K562 (cell line): Measurements from ENCODE around the gene NQO2. TPM values are rescaled to one million over a fixed set of nuclear protein-coding genes. Genes with fewer than 3 reads are reported as not detected.
A peak's percentile ranks its signal among the peaks of the same experiment; 100 is the strongest.

ENCODE experiments used
- BHLHE40 ChIP-seq: IDR thresholded peaks from 2 replicates; pipeline ENCODE4 v1.6.1; 2011; ENCODE audit warnings: low read length, improper control_type of control experiment
- ELK1 ChIP-seq: sonication (generic); formaldehyde crosslinking; IDR thresholded peaks from 2 replicates; pipeline ENCODE4 v1.8.1; 2022; ENCODE audit warnings: missing genetic modification reagents
- ETS2 ChIP-seq: IDR thresholded peaks from 2 replicates; pipeline ENCODE4 v1.6.1; 2016; ENCODE audit warnings: borderline replicate concordance, missing genetic modification characterization, mild to moderate bottlenecking, moderate library complexity, missing compliant biosample characterization; ENCODE audit not compliant: poor library complexity, severe bottlenecking
- GABPA ChIP-seq: fragments of 200-800 bp; sonication (Bioruptor generic); conservative IDR thresholded peaks from 2 replicates; pipeline ENCODE4 v1.6.1; 2016; ENCODE audit warnings: low read depth, missing genetic modification characterization, missing compliant biosample characterization
- HIVEP1 ChIP-seq: fragments of 250-450 bp; sonication (Bioruptor Pico); IDR thresholded peaks from 2 replicates; pipeline ENCODE4 v1.4.0; 2020; ENCODE audit warnings: mild to moderate bottlenecking
- HMGN3 ChIP-seq: IDR thresholded peaks from 2 replicates; pipeline ENCODE4 v1.6.1; 2011; ENCODE audit warnings: borderline replicate concordance, low read depth, mild to moderate bottlenecking, mixed read lengths, low read length; ENCODE audit not compliant: insufficient read length; ENCODE audit errors: extremely low read depth
- HNRNPLL ChIP-seq: fragments of 200-400 bp; formaldehyde crosslinking; IDR thresholded peaks from 2 replicates; pipeline ENCODE4 v1.6.1; 2017; ENCODE audit warnings: low read length, low read depth, mild to moderate bottlenecking; ENCODE audit not compliant: poor library complexity, severe bottlenecking
- IRF2 ChIP-seq: sonication (generic); formaldehyde crosslinking; IDR thresholded peaks from 2 replicates; pipeline ENCODE4 v1.8.1; 2022; ENCODE audit warnings: mild to moderate bottlenecking, missing genetic modification reagents
- MAFF ChIP-seq: IDR thresholded peaks from 2 replicates; pipeline ENCODE4 v1.6.1; 2012; ENCODE audit warnings: low read length, improper control_type of control experiment
- NCOA6 ChIP-seq: fragments of 450-650 bp; IDR thresholded peaks from 2 replicates; pipeline ENCODE4 v1.6.1; 2017; ENCODE audit warnings: mild to moderate bottlenecking
- NR2F6 ChIP-seq: fragments of 450-650 bp; formaldehyde crosslinking; IDR thresholded peaks from 2 replicates; pipeline ENCODE4 v1.4.0; 2020; ENCODE audit warnings: mild to moderate bottlenecking
- PHB ChIP-seq: fragments of 250-450 bp; sonication (Bioruptor Pico); IDR thresholded peaks from 2 replicates; pipeline ENCODE4 v1.5.0; 2021
- PKNOX1 ChIP-seq: fragments of 450-650 bp; IDR thresholded peaks from 2 replicates; pipeline ENCODE4 v1.6.1; 2016
- RBM15 ChIP-seq: fragments of 200-400 bp; formaldehyde crosslinking; IDR thresholded peaks from 2 replicates; pipeline ENCODE4 v1.6.1; 2018; ENCODE audit warnings: mild to moderate bottlenecking, low read length, moderate library complexity; ENCODE audit not compliant: insufficient read depth
- SRSF7 ChIP-seq: fragments of 200-400 bp; formaldehyde crosslinking; optimal IDR thresholded peaks from 2 replicates; pipeline ENCODE3; 2017; ENCODE audit warnings: mild to moderate bottlenecking, low read depth, low read length
- ZFP36 ChIP-seq: fragments of 150-350 bp; IDR thresholded peaks from 2 replicates; pipeline ENCODE4 v1.6.1; 2018; ENCODE audit warnings: low read length, low read depth; ENCODE audit not compliant: partially characterized antibody
- ZNF239 ChIP-seq: fragments of 250-450 bp; sonication (Bioruptor Pico); IDR thresholded peaks from 2 replicates; pipeline ENCODE4 v1.4.0; 2020; ENCODE audit warnings: mild to moderate bottlenecking
- ZNF551 ChIP-seq: fragments of 250-450 bp; sonication (Bioruptor Pico); IDR thresholded peaks from 2 replicates; pipeline ENCODE4 v1.5.0; 2021; ENCODE audit warnings: mild to moderate bottlenecking, moderate library complexity
- ZNF57 ChIP-seq: fragments of 450-650 bp; formaldehyde crosslinking; IDR thresholded peaks from 2 replicates; pipeline ENCODE4 v1.4.0; 2020; ENCODE audit warnings: mild to moderate bottlenecking, moderate library complexity
- ZNF79 ChIP-seq: fragments of 250-450 bp; sonication (Bioruptor Pico); IDR thresholded peaks from 2 replicates; pipeline ENCODE4 v1.4.0; 2020; ENCODE audit warnings: low read depth, mild to moderate bottlenecking, moderate library complexity
- polyA plus RNA-seq, 8 experiments: library from polyadenylated mRNA; depleted of rRNA in 4 of 8; stranded (reverse) in 5 of 8; unstranded in 3 of 8; fragments of >200 nt; fragmentation: Nextera tagmentation in 2 of 8; fragmentation: Illumina TruSeq in 1 of 8; extraction: Ambion mirVana in 2 of 8; extraction: Trizol in 1 of 8; gene quantifications; 2 replicates each; pipeline versions ENCODE4 v1.2.1 to v1.2.3, GENCODE V29; 2011 to 2014; ENCODE audit warnings: inconsistent platforms in 1 of 8, missing spikeins in 1 of 8
- total RNA-seq, 7 experiments: library from RNA; depleted of rRNA in 6 of 7; stranded (reverse); fragments of >200 nt in 6 of 7; fragmentation: Illumina TruSeq in 2 of 7; extraction: Trizol in 2 of 7; gene quantifications; 2 replicates each; pipeline versions ENCODE4 v1.2.1 to v1.2.3, GENCODE V29; 2011 to 2021; ENCODE audit warnings: low replicate concordance in 1 of 7

NQO2 gene
- total and polyA plus RNA-seq, 9 of the 15 experiments (the other 6 are each of a cell fraction or from before 2014, with no cell fraction given) = 54.6 to 214 (median 116) TPM

- TF ChIP-seq ELK1 (CRISPR knock-in tag) (no peak), ZNF79 (no peak), ETS2 (tag) (no peak), ZNF239 (CRISPR knock-in tag) (no peak), ZNF551 (no peak), MAFF (peak; percentile 14; the same call in 1 of the 2 replicates), PKNOX1 (peak; percentile 51), ZNF57 (no peak), HIVEP1 (CRISPR knock-in tag) (0 out of 2 replicates have a peak, but pooled peaks have one; percentile 10), RBM15 (no peak), PHB (0 out of 2 replicates have a peak, but pooled peaks have one; percentile 7), NCOA6 (no peak), BHLHE40 (peak; percentile 87), GABPA (tag) (peak; percentile 51), SRSF7 (no peak), HMGN3 (no peak), IRF2 (CRISPR knock-in tag) (no peak), HNRNPLL (no peak), NR2F6 (no peak), ZFP36 (peak; percentile 84)
These were observed 10.1 kb upstream of the NQO2 start (continued) for GRCh38 chr6:2989332-2990247.
